Neural cell (in vitro differentiated cells): Measurements from ENCODE around the gene PGAP3. TPM values are rescaled to one million over a fixed set of nuclear protein-coding genes. Genes with fewer than 3 reads are reported as not detected.

Experiments
- H2AFZ ChIP-seq: fragments of 200-600, 300-800 bp; sonication (generic), shearing (Covaris generic); 2 replicates; pipeline ENCODE4 v1.6.0; 2014; ENCODE audit warnings: low read depth, mild to moderate bottlenecking, antibody characterized with exemption, low read length, moderate library complexity
- H3F3A ChIP-seq: fragments of 200-600 bp; shearing (Covaris generic); 2 replicates; pipeline ENCODE4 v1.6.1; 2016; ENCODE audit warnings: mild to moderate bottlenecking, moderate library complexity, mixed read lengths, antibody characterized with exemption, low read length; ENCODE audit not compliant: insufficient read depth, poor library complexity, severe bottlenecking
- H3K27ac ChIP-seq: fragments of 200-600, 300-800 bp; sonication (generic), shearing (Covaris generic); 2 replicates; pipeline ENCODE4 v1.5.1; 2014; ENCODE audit warnings: mild to moderate bottlenecking, low read length, moderate library complexity
- H3K27me3 ChIP-seq: fragments of 300-800, 200-600 bp; sonication (generic), shearing (Covaris generic); 2 replicates; pipeline ENCODE4 v1.6.0; 2014; ENCODE audit warnings: mild to moderate bottlenecking, low read depth, low read length, moderate library complexity; ENCODE audit not compliant: insufficient read depth
- H3K36me3 ChIP-seq: fragments of 300-800, 200-600 bp; sonication (generic), shearing (Covaris generic); 2 replicates; pipeline ENCODE4 v1.5.1; 2014; ENCODE audit warnings: mild to moderate bottlenecking, antibody characterized with exemption, low read length, moderate library complexity; ENCODE audit not compliant: insufficient read depth
- H3K4me2 ChIP-seq: fragments of 300-800, 200-600 bp; sonication (generic), shearing (Covaris generic); 2 replicates; pipeline ENCODE4 v1.6.0; 2014; ENCODE audit warnings: mild to moderate bottlenecking, low read length
- H3K4me3 ChIP-seq: fragments of 300-800, 200-600 bp; sonication (generic), shearing (Covaris generic); 2 replicates; pipeline ENCODE4 v1.5.1; 2014; ENCODE audit warnings: mild to moderate bottlenecking, low read length, moderate library complexity
- H3K79me2 ChIP-seq: fragments of 200-600 bp; shearing (Covaris generic); replicated peaks from 2 replicates; pipeline ENCODE4 v1.6.0; 2014; ENCODE audit warnings: mild to moderate bottlenecking, low read length, moderate library complexity; ENCODE audit not compliant: insufficient read depth
- H3K9ac ChIP-seq: fragments of 300-800, 200-600 bp; sonication (generic), shearing (Covaris generic); 2 replicates; pipeline ENCODE4 v1.6.1; 2016; ENCODE audit warnings: mild to moderate bottlenecking, low read length, mixed read lengths
- H3K9me2 ChIP-seq: fragments of 200-600 bp; shearing (Covaris generic); 2 replicates; pipeline ENCODE4 v1.6.1; 2016; ENCODE audit warnings: mild to moderate bottlenecking, low read length, mixed read lengths; ENCODE audit not compliant: insufficient read depth
- H3K9me3 ChIP-seq: fragments of 200-600, 300-800 bp; sonication (generic), shearing (Covaris generic); 2 replicates; pipeline ENCODE4 v1.6.1; 2016; ENCODE audit warnings: mild to moderate bottlenecking, mixed run types, low read length, moderate library complexity, mixed read lengths
- H4K20me1 ChIP-seq: fragments of 200-600 bp; shearing (Covaris generic); 2 replicates; pipeline ENCODE4 v1.6.1; 2016; ENCODE audit warnings: mild to moderate bottlenecking, mixed run types; ENCODE audit not compliant: insufficient read depth
- EP300 ChIP-seq: fragments of 450-650 bp; conservative IDR thresholded peaks from 2 replicates; pipeline ENCODE4 v1.6.1; 2014; ENCODE audit warnings: antibody characterized with exemption, mild to moderate bottlenecking, moderate library complexity; ENCODE audit not compliant: poor library complexity, severe bottlenecking
- EZH2 ChIP-seq: fragments of 200-600, 300-800 bp; shearing (Covaris generic), sonication (generic); IDR thresholded peaks from 2 replicates; pipeline ENCODE4 v1.6.1; 2014; ENCODE audit warnings: antibody characterized with exemption, low read length, borderline replicate concordance, mild to moderate bottlenecking; ENCODE audit not compliant: insufficient read depth, poor library complexity, severe bottlenecking
- MXI1 ChIP-seq: fragments of 450-650 bp; conservative IDR thresholded peaks from 2 replicates; pipeline ENCODE4 v1.6.1; 2014; ENCODE audit warnings: antibody characterized with exemption, mild to moderate bottlenecking; ENCODE audit not compliant: poor library complexity, severe bottlenecking
- POLR2AphosphoS5 ChIP-seq: IDR thresholded peaks from 2 replicates; pipeline ENCODE4 v1.6.1; 2012
- RAD21 ChIP-seq: fragments of 450-650 bp; conservative IDR thresholded peaks from 2 replicates; pipeline ENCODE4 v1.6.1; 2014; ENCODE audit warnings: antibody characterized with exemption, mild to moderate bottlenecking, moderate library complexity
- SMC3 ChIP-seq: fragments of 450-650 bp; conservative IDR thresholded peaks from 2 replicates; pipeline ENCODE4 v1.6.1; 2014; ENCODE audit warnings: antibody characterized with exemption, mild to moderate bottlenecking, moderate library complexity; ENCODE audit not compliant: poor library complexity
- TAF1 ChIP-seq: IDR thresholded peaks from 2 replicates; pipeline ENCODE4 v1.6.1; 2012; ENCODE audit warnings: low read depth
- polyA plus RNA-seq: library from polyadenylated mRNA; depleted of rRNA; stranded (reverse); fragments of >200 nt; gene quantifications from 2 replicates; pipeline ENCODE4 v1.2.3, GENCODE V29; 2014
- TF ChIP-seq, protein P1 (sequence below): fragments of 450-650 bp; IDR thresholded peaks from 2 replicates; pipeline ENCODE4 v1.5.1; 2014; ENCODE audit warnings: antibody characterized with exemption, mild to moderate bottlenecking, moderate library complexity; ENCODE audit not compliant: poor library complexity, severe bottlenecking
- TF ChIP-seq, protein P2 (sequence below): IDR thresholded peaks from 2 replicates; pipeline ENCODE4 v1.6.1; 2012; ENCODE audit warnings: borderline replicate concordance

Gene PGAP3
- polyA plus RNA-seq, 1 donor from 2014 or later, result 27.2 TPM

DNA sequence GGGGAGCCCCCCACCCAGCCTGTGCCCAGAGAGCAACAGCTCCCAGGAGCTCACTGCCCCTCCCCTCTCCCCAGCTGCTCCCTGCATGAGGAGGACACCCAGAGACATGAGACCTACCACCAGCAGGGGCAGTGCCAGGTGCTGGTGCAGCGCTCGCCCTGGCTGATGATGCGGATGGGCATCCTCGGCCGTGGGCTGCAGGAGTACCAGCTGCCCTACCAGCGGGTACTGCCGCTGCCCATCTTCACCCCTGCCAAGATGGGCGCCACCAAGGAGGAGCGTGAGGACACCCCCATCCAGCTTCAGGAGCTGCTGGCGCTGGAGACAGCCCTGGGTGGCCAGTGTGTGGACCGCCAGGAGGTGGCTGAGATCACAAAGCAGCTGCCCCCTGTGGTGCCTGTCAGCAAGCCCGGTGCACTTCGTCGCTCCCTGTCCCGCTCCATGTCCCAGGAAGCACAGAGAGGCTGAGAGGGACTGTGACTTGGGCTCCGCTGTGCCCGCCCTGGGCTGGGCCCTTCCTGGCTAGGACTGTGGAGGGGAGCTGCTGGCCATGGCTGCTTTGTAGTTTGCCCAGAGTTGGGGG, 22.1 kb downstream of the PGAP3 start:
- H3K36me3 ChIP-seq, result no peaks in the 10 kb centered on the region
- peaks cover 19% of the 10 kb centered on the region for H3K27me3 ChIP-seq
- H3K9ac ChIP-seq, result no peak overlapping the region
- H3K9me3 ChIP-seq, result no peaks in the 10 kb centered on the region
- no peak overlapping the region for H3K4me3 ChIP-seq
- H3K9me2 ChIP-seq, result no peaks in the 10 kb centered on the region
- no peak overlapping the region for H3K4me2 ChIP-seq
- TF ChIP-seq SMC3 (no peak), EP300 (no peak), POLR2AphosphoS5 (no peak), MXI1 (no peak), EZH2 (no peak), RAD21 (no peak), TAF1 (no peak)
- TF ChIP-seq, protein P1, sequence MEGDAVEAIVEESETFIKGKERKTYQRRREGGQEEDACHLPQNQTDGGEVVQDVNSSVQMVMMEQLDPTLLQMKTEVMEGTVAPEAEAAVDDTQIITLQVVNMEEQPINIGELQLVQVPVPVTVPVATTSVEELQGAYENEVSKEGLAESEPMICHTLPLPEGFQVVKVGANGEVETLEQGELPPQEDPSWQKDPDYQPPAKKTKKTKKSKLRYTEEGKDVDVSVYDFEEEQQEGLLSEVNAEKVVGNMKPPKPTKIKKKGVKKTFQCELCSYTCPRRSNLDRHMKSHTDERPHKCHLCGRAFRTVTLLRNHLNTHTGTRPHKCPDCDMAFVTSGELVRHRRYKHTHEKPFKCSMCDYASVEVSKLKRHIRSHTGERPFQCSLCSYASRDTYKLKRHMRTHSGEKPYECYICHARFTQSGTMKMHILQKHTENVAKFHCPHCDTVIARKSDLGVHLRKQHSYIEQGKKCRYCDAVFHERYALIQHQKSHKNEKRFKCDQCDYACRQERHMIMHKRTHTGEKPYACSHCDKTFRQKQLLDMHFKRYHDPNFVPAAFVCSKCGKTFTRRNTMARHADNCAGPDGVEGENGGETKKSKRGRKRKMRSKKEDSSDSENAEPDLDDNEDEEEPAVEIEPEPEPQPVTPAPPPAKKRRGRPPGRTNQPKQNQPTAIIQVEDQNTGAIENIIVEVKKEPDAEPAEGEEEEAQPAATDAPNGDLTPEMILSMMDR, result no peak
- TF ChIP-seq, protein P2, sequence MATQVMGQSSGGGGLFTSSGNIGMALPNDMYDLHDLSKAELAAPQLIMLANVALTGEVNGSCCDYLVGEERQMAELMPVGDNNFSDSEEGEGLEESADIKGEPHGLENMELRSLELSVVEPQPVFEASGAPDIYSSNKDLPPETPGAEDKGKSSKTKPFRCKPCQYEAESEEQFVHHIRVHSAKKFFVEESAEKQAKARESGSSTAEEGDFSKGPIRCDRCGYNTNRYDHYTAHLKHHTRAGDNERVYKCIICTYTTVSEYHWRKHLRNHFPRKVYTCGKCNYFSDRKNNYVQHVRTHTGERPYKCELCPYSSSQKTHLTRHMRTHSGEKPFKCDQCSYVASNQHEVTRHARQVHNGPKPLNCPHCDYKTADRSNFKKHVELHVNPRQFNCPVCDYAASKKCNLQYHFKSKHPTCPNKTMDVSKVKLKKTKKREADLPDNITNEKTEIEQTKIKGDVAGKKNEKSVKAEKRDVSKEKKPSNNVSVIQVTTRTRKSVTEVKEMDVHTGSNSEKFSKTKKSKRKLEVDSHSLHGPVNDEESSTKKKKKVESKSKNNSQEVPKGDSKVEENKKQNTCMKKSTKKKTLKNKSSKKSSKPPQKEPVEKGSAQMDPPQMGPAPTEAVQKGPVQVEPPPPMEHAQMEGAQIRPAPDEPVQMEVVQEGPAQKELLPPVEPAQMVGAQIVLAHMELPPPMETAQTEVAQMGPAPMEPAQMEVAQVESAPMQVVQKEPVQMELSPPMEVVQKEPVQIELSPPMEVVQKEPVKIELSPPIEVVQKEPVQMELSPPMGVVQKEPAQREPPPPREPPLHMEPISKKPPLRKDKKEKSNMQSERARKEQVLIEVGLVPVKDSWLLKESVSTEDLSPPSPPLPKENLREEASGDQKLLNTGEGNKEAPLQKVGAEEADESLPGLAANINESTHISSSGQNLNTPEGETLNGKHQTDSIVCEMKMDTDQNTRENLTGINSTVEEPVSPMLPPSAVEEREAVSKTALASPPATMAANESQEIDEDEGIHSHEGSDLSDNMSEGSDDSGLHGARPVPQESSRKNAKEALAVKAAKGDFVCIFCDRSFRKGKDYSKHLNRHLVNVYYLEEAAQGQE, result no peak
- no peaks in the 10 kb centered on the region for H4K20me1 ChIP-seq
- H3K27ac ChIP-seq, result no peak overlapping the region
- no peak overlapping the region for H2AFZ ChIP-seq
- H3K79me2 ChIP-seq, result no peaks in the 10 kb centered on the region
- no peaks in the 10 kb centered on the region for H3F3A ChIP-seq

DNA sequence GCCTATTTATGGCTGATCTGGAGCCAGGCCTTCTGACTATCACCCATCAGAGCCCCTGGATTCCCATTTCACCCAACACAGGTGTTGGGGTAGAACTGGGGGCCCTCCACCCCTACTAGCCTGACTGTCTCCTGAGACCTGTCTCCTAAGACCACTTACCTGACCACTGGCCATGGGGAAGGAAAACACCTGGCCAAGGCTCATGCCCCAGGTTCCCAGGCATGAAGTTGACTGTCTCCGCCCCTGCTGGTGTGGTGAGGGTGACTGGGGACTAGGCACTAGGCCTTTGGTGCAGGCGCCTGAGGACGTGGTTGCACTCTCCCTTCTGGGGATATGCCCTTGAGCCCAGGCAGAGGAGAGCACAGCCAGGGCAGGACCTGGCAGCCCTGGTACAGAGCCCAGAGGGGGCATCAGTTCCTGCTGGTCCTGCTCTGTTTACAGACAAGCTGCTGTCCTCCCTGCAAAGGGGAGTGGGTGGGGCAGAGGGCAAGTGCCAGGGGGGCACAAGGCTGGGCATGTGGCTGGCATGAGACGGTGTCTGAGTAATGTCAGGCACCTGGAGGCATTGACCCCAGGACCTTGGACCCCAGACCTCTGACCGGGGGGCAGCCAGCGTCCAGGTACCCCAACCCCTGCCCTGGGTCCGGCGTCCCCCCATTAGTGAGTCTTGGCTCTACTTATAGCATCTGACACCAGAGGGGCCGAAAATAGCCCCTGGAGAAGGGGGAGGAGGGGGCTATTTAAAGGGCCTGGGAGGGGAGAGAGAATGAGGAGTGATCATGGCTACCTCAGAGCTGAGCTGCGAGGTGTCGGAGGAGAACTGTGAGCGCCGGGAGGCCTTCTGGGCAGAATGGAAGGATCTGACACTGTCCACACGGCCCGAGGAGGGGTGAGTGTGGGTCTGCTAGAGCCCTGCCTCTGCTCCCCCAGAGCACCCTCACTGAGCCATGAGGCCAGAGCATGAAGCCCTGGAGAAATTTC, 23.0 kb downstream of the PGAP3 start, which contains the start of gene TCAP:
TSS of gene TCAP (plus strand) at position 769 of the 981 bp plus-strand sequence. CDS start at position 780, 11 bp downstream.
- Histone ChIP-seq H3F3A (no peaks in the 10 kb centered on the region), H3K27ac (no peak within 1 kb of the TSS), H3K9me2 (no peaks in the 10 kb centered on the region), H3K27me3 (peaks cover 19% of the 10 kb centered on the region), H4K20me1 (no peaks in the 10 kb centered on the region), H2AFZ (no peak within 1 kb of the TSS), H3K9ac (no peak within 1 kb of the TSS), H3K36me3 (no peaks in the 10 kb centered on the region), H3K4me3 (no peak within 1 kb of the TSS), H3K4me2 (no peak within 1 kb of the TSS), H3K79me2 (no peaks in the 10 kb centered on the region), H3K9me3 (no peaks in the 10 kb centered on the region)
- TF ChIP-seq RAD21 (no peak), TAF1 (no peak), POLR2AphosphoS5 (no peak), EP300 (no peak), EZH2 (no peak), SMC3 (no peak), MXI1 (no peak)
- TF ChIP-seq, protein P1, result no peak
- TF ChIP-seq, protein P2, result no peak
